Measurements from ENCODE around the gene TULP4.

Gene TULP4, protein sequence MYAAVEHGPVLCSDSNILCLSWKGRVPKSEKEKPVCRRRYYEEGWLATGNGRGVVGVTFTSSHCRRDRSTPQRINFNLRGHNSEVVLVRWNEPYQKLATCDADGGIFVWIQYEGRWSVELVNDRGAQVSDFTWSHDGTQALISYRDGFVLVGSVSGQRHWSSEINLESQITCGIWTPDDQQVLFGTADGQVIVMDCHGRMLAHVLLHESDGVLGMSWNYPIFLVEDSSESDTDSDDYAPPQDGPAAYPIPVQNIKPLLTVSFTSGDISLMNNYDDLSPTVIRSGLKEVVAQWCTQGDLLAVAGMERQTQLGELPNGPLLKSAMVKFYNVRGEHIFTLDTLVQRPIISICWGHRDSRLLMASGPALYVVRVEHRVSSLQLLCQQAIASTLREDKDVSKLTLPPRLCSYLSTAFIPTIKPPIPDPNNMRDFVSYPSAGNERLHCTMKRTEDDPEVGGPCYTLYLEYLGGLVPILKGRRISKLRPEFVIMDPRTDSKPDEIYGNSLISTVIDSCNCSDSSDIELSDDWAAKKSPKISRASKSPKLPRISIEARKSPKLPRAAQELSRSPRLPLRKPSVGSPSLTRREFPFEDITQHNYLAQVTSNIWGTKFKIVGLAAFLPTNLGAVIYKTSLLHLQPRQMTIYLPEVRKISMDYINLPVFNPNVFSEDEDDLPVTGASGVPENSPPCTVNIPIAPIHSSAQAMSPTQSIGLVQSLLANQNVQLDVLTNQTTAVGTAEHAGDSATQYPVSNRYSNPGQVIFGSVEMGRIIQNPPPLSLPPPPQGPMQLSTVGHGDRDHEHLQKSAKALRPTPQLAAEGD (N-terminal part only)

DNA sequence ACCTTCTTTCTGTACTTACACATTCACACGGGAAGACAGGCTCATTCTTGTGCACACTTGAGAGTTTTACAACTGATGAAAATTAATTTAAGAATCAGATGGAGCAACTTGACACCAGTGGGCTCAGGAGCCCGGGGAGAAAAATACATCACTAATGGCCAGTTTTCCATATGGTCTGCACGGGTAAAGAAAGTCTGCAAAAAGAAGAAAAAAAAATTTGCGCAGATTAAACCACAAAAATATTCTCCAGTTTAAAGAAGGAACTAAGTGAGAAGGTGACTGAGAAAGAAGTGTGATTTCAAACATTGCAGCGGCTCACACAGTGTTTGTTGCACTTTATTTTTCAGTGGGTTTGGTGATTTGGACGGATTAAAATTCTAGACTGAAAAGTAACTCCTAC lies at the start of gene TULP4:
Gene TULP4, plus strand, starts transcription at position 301 of the 400 bp plus-strand sequence. CDS start 1,552 bp downstream, outside the sequence.
- no peak for DNase-seq

DNA sequence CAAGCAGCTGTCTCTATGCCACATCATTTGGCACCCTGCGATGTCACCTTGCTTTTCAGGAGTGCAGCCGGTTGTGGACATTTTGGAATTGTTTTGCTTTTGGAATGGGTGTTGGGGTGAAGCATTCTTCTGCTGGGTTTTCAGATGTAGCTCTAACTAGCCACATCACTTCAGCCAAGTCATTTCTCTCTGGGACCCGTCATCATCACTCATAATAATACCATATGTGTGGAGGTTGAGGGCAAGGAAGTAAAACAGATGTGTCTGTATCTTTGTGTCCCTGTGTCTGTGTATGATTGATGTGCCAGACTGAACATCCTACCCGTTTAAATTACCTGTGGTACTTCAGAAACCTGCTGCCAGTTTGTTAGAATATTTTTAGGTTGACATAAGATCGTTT lies 49.5 kb upstream of the TULP4 start:
- no peak for DNase-seq

DNA sequence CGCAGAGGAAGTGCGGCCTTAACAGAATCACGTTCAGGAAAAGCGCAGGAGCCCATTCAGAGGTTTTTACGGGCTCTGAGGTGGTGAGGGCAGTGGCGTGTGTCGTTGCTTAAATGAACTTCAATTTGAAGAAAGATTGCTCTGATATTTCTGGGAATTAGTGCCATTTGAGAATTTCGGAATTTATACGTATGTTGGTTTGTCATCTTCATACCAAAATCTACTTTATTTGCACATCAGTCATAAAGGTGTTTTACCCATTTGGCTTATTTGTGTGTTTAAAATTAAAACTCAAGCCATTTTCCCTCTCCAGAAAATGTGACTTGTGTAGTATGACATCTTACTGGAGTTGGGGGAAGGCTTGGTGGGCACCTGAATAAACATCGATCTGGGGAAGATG lies 48.1 kb upstream of the TULP4 start:
- no peak for DNase-seq

DNA sequence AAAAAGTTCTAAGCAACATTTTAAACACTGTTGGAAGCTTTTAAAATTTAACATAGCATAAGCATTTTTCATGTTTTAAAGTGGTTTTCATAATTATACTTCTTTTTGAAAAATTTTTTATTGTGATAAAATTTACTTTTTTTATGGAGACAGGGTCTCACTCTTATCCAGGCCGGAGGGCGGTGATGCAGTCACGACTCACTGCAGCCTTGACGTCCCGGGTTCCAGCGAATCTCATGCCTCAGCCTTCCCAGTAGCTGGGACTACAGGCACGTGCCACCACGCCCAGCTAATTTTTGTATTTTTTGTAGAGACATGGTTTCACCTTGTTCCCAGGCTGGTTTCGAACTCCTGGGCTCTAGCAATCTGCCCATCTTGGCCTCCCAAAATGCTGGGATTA lies 46.1 kb upstream of the TULP4 start:
- DNase-seq, result no peak

DNA sequence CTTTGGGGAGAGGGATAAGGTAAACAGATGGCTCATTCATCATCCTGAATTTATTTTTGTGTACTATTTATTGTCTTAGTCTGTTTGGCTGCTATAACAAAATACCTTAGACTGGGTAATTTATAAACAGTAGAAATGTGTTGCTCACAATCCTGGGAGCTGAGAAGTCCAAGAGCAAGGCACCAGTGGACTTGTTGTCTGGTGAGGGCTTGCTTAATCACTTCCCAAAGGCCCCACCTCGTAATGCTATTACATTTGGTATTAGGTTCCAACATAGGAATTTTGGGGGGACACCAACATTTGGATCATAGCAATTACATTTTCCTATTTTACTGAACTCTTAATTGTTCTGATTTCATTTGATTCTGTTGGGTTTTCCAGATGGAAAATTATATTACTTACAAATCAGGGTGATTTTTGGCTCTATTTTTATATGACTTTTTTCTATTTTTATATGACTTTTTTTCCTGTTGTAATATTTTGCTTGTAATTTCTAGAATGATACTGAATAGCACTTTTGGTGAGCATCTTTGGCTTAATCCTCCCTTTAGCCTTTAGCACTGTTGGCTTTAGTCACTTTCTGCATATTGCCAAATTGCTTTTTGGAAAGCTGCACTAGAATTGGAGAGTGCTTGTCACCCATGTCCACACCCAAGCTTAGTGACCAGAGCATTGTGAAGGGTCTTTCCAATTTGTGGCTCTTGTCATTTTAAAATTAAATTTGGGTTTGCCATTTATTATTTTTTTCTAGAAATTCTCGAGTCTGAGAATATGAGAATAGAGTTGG lies 43.7 kb upstream of the TULP4 start:
- DNase-seq, result no peak

DNA sequence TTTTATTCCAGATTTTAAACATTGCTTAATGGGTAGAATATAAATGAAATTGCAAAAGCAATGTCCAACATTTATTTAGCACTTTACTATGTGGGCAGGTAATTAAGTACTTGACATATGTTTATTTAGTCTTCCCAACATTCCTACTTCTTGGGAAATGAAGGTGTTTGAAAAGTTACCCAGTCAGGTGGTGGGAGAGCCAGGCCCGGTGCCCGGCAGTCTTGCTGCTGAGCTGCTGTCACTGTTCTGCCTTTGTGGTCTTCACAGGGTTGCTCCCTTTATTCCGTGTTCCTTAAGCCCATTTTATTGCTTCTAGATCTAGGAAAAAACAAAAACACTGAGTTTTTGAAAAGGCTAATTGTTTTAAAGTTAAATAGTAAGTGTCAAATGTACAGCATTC lies 42.6 kb upstream of the TULP4 start:
- DNase-seq, result no peak

DNA sequence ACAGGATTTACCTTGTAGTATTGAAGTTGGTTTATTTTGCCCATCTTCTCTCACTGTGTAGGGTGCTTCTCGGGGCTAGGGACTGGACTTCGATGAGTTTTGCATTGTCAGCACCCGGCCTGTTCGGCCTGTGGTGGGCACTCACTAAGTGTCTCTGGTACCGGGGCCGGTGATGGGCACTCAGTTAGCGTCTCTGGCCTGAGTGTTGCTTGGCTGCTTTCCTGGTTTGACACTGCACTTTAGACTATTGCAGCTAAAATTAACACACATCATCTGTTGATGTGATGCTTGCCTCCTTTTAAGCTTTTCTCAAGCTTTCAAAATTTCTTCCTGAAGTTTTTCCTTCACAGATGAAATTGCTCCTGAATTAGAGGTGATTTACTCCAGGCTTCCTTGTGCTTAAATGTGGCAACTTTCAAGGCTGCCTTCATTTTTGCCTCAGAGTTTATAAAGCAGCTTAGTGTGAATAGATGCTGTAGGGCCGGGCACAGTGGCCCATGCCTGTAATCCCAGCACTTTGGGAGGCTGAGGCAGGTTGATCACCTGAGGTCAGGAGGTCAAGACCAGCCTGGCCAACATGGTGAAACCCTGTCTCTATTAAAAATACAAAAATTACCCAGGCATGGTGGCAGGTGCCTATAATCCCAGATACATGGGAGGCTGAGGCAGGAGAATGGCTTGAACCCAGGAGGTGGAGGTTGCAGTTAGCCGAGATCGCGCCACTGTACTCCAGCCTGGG lies 41.7 kb upstream of the TULP4 start:
- no peak for DNase-seq

DNA sequence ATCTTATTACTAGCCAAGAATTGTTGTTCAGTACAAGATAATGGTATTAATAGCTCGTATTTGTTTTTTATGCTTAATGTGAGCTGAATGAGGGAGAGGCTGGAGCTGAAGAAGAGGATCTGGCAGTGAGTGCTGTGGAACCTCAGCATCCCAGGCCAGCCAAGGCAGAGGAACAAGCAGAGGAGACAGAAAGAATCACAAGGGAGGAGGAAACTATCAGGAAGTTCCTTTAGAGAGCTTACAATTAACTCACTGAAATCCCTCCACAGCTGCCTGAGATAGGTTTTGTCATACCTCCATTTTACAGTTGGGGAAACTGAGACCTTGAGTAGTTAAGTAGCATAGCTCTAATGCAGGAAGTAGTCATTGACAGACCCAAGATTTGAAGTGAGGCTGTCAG lies 39.9 kb upstream of the TULP4 start:
- DNase-seq, result no peak

DNA sequence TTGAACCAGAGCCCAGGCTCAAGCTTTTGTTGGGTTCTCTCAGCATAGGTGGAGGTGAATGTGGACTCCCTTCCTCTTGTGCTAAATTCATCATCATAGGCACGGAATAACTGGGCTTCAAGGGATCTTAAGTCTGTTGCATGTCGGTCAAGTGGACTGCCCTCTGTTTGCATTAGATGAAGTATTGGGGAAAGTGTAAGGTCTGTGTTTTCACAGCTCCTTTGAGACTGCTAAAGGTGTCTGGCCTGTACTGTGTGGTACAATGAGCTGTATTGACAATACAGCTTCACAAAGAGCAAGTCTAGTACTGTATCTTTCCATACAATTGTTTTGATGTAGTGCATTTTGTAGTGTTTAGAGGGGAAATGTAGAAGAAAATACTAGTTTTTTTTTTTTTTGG lies 34.3 kb upstream of the TULP4 start:
- DNase-seq, result no peak

DNA sequence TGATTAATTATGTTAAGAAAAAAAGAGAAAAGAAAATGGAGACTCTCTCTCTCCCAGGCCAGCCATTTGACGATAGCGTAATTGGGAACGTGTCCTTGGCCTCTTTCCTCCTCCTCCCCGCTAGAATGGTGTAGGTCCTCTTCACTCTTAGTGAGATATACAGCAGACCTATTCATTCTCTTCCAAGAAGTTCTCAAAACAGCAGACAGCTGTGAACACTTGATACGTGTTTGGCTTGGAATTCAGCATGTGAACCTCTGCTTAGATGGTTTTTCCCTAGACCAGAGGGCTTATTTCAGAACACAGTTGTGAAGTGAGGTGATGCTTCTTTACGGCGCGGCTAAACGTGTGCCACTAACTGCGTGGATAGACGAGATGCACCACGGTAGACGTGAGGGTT lies 32.6 kb upstream of the TULP4 start:
- DNase-seq, result no peak

DNA sequence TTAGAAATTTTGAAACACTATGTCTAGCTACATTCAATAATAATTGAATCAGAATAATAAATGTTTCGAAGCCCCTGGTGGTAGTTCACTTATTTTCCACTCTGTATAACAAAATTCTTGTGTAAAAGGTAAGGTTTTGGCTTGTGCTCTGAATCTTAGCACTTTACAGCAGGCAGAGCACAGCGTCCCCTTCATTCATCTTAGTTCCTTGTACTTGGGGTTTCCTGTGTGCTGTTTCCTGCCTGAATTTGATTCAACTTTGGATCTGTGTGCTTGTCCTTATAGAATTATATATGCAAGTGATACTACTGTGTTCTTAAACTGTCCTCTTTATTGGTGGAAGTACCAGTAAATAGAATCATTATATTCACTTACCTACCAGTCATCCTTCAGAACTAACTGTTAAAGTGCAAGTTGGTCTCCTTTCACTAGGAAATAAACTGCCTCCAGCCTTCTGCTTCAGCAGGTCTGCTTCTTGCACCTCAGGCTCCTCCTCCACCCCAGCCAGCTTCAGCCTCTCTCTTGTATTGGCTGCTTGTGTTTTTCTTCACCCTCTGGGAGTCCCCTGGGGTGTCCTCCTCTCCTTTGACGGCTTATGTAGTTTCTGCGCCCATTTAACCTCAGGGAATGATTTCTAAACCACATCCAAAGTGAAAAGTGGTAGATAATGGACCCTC lies 28.8 kb upstream of the TULP4 start:
- no peak for DNase-seq

DNA sequence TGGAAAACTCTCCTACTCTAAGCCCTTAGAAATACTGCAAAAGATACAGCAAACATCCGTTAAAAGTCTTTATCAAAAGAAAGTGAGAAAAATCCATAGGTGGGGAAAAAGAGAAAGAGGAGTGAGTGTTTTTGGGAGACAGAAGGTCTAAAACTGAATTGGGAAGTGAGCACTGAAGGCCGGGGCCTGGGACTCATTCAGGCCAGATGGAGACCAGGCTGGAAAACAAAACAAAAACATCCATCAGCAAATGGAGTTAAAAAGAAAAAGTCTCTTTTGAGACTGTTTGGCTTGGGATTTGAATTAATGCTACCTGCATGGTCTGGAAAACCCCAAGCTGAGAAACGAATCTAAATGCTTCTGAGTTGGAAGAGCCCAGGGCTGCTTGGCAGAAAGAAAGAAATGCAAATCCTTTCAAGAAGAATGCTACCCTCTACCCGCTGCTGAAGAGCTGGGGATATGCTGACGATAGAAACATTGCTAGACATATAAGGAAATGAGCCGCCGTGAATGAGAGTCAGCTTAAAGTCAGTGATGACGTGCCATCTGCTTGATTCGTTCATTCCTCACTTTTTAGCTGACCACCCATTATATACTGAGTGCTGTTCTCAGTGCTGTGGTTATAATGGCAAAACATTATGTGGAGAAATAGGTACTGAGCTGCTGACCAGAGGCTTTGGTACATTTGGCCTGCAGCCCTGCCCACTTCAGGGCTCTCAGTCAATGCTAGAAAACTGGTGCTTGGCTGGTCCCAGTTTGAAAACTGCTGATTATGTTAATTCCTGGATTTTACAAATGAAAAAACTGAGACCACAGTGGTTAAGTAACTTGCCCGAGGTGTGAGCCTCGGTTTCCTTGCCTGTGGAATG lies 28.0 kb upstream of the TULP4 start:
- no peak for DNase-seq

DNA sequence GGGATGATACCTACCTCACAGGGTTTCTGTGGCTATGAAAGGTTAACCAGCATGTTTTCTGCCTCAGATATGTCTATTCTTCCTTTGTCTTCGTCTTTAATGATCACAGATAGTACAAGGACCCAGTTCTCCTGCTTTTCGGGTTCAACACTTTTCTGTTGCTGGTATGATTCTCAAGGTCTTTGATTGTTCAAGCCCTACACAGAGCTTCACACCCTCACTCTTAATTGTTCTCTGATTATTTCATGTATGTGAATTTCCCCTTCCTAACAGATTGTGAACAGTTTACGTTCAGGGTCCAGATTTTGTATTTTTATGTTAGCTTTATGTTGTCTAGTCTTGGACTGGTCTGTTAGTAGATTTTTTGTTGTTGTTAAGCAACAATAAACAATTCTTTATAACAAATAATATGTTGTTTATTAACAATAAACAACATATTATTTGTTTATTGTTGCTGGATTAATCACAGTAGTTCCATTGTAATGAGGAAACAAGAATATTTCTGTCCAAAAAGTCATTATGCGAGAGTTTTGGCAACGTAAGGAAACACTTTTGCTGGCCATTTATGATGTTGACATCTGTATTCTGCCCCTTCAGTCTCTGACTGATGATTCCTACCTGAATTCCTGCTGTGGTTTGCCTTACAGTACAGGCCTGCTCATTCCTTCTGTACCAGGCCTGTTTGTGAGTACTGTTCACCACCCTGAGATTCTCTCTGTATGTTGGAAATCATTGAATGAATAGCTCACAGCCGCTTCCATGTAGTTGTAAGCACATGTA lies 27.2 kb upstream of the TULP4 start:
- no peak for DNase-seq

DNA sequence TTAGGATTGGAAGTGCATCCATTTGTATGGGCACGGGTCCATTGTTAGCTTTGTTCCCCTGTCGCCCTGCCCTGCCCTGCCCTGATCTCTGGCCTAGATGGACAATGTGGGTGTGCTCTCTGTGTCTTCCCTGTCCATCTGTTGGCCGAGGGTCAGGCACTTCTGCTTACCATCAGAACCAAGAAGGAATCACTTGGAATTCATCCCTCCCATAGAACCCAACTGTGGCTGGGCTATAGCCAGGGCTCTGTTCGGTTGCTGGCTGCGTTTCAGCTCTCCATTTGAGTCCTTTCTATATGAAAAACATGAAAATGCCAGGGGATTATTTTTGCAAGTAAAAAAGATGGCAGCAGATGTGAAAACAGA lies 26.6 kb upstream of the TULP4 start:
- no peak for DNase-seq

DNA sequence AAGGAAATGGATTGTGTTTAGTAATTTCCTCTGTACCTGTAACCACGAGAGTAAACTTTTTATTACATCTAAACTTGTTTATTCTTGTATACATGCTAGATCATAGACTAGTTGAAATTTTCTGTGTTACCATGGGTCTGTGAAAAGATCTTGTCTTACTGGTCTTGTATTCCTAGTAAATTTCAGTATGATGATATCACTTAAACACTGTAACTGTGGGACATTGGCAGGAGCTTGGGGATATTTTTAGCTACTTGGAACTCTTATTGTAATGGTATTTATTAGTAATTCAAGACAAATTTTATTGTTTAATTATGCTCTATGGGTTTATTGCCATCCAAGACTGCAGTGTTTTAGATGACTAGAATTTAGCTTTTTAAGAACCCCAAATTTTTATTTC lies 25.9 kb upstream of the TULP4 start:
- DNase-seq, result no peak

DNA sequence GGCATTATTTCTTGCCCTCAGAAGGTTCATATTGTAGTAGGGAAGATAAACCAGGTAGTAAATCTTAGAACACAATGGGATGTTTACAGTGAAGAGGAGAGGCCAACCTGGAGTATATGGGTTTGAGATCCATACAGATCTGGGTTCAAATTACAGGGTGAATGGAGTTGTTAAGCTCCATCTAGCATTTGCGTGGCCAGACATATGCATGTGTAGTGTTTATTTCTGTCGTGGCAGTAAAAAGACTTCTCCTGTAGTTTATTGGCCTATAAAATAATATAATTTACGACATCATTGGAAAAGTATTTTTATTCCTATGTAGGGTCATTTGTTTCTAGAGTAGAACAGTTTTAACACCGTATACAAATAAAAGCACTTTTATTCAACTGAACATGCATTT lies 25.2 kb upstream of the TULP4 start:
- DNase-seq, result no peak

DNA sequence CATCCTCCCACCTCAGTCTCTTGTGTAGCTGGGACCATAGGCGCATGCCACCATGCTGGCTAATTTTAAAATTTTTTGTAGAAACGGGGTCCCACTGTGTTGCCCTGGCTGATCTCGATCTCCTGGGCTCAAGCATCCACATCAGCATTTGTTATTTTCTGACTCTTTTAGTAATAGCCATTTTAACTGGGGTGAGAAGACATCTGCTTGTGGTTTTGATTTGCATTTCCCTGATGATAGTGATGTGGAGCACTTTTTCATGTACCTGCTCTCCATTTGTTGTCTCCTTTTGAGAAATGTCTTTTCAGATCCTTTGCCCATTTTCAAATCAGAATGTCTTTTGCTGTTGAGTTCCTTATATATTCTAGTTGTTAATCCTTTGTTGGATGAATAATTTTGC lies 22.2 kb upstream of the TULP4 start:
- no peak for DNase-seq

DNA sequence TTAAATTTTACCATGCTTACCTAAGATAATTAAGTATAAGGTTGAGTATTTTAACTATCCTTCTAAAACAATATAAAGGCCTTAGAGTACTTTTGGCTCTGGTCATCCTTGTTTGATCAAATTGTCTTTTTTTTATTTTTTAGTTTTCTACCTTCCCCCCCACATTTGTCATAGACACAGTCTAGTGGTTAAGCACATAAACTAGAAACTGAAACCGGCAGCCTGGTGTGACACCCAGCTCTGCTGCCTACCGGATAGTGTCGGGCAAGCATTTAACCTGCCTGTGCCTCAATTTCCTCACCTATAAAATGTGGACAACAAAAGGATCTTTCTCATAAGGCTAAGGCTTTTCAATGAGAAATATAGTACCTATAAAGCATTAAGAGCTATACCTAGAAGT lies 21.6 kb upstream of the TULP4 start:
- peak; percentile 52 for DNase-seq

DNA sequence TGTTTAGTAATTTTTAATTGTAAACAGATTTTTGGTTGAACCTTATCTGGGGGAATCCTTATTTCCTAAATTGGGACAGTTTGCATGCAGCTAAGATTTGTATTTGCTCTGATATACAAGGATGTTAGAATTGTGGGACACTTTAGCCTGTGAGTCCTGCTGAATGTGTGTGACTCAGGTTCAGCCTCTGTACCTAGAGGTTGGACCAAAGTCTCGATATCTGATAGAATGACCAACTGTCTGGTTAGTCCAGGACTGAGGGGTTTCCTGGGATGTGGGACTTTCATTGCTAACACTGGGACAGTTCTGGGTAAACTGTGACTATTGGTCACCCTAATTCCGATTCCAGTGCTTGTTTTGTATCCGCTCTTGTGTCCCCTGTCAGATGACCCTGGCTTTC lies 20.2 kb upstream of the TULP4 start:
- no peak for DNase-seq

DNA sequence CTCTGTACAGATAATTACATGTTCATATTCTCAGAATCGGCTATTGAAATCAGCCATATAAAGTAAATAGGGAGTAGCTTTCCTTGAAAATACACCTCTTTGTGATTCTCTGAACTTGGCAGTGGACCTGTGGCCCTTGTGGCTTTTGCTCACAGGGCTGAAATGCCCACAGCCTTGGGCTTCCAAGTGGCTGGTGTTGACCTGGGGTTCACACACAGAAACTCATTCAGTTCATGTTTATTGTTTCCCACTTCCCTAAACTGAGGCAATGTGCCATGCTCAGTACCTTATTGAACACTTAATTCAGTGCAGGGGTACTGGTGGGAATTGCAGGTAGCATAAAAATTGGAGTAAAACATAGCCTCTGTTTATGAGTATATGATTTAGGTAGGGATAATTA lies 19.1 kb upstream of the TULP4 start:
- no peak for DNase-seq
